Measurements from ENCODE around the gene STXBP2.

DNA sequence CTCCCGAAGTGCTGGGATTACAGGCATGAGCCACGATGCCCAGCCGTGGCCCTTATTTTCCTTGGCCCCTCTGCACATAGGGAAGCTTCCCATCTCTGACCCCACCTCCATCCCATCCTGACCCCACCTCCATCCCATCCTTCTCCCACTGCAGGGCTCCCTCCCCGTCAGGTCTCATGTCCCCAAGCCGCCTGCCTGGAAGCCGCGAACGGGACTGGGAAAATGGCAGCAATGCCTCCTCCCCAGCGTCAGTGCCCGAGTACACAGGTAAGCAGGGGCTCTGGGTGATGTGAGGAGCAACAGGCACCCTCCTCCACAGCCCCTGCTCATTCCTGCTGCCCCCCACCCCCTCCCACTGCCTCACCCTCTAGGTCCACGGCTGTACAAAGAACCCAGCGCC, 19.7 kb upstream of the STXBP2 start:
- TF ChIP-seq, protein P1, sequence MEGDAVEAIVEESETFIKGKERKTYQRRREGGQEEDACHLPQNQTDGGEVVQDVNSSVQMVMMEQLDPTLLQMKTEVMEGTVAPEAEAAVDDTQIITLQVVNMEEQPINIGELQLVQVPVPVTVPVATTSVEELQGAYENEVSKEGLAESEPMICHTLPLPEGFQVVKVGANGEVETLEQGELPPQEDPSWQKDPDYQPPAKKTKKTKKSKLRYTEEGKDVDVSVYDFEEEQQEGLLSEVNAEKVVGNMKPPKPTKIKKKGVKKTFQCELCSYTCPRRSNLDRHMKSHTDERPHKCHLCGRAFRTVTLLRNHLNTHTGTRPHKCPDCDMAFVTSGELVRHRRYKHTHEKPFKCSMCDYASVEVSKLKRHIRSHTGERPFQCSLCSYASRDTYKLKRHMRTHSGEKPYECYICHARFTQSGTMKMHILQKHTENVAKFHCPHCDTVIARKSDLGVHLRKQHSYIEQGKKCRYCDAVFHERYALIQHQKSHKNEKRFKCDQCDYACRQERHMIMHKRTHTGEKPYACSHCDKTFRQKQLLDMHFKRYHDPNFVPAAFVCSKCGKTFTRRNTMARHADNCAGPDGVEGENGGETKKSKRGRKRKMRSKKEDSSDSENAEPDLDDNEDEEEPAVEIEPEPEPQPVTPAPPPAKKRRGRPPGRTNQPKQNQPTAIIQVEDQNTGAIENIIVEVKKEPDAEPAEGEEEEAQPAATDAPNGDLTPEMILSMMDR (IDR thresholded peaks at IDR 0.05 in 8 of 11, conservative IDR thresholded peaks at IDR 0.05 in 3 of 11), result no peak
- no peak for TF ChIP-seq POLR2AphosphoS5 (IDR thresholded peaks at IDR 0.05)
- TF ChIP-seq POLR2A (IDR thresholded peaks at IDR 0.05), result no peak
